H1 (cell line): ENCODE measurements around the gene ANK3. TPM values are rescaled to one million over a fixed set of nuclear protein-coding genes. Genes with fewer than 3 reads are reported as not detected.

Experiments used
- ATF3 ChIP-seq: IDR thresholded peaks from 2 replicates; pipeline ENCODE4 v1.6.1; 2011; ENCODE audit warnings: low read depth, mild to moderate bottlenecking, low read length; ENCODE audit not compliant: insufficient read depth
- CBX5 ChIP-seq: fragments of 300-800, 300-1000 bp; sonication (generic); IDR thresholded peaks from 2 replicates; pipeline ENCODE4 v1.7.1; 2016; ENCODE audit warnings: antibody characterized with exemption, low read length, low read depth
- EZH2 ChIP-seq: fragments of 200-600 bp; sonication (generic); IDR thresholded peaks from 2 replicates; pipeline ENCODE4 v1.7.1; 2012; ENCODE audit warnings: low read depth, mild to moderate bottlenecking, moderate library complexity, low read length, inconsistent platforms; ENCODE audit not compliant: severe bottlenecking
- JUN ChIP-seq: IDR thresholded peaks from 2 replicates; pipeline ENCODE4 v1.6.1; 2011; ENCODE audit warnings: low read depth, mild to moderate bottlenecking, improper control_type of control experiment, low read length
- MAFK ChIP-seq: IDR thresholded peaks from 2 replicates; pipeline ENCODE4 v1.6.1; 2012; ENCODE audit warnings: low read depth, mild to moderate bottlenecking, improper control_type of control experiment, low read length
- NANOG ChIP-seq: IDR thresholded peaks from 2 replicates; pipeline ENCODE4 v1.6.1; 2011; ENCODE audit warnings: low read length, low read depth, mild to moderate bottlenecking, inconsistent platforms; ENCODE audit not compliant: insufficient read depth, poor library complexity, severe bottlenecking
- SUZ12 ChIP-seq: fragments of 200-600 bp; sonication (generic); IDR thresholded peaks from 2 replicates; pipeline ENCODE4 v1.6.1; 2012; ENCODE audit warnings: mild to moderate bottlenecking, inconsistent platforms, low read length, moderate library complexity, mixed read lengths
- polyA plus RNA-seq, 7 experiments: library from polyadenylated mRNA; depleted of rRNA in 3 of 7; stranded (reverse) in 5 of 7; unstranded in 2 of 7; fragments of >200 nt in 5 of 7; fragments of 200-250 nt in 2 of 7; gene quantifications; 1 replicate in 5 of 7; 2 replicates in 1 of 7; 4 replicates in 1 of 7; pipeline versions ENCODE4 v1.2.1 to v1.2.3, GENCODE V29; 2011 to 2013; ENCODE audit warnings: missing spikeins in 2 of 7, mixed read lengths in 2 of 7
- total RNA-seq: library from RNA; stranded (reverse); fragmentation: NEBNext Ultra II Directional; extraction: Animal tissue kit (Norgen Biotek cat#: 25700); gene quantifications from 2 replicates; pipeline ENCODE4 v1.2.1, GENCODE V29; 2021

The ANK3 gene
- total and polyA plus RNA-seq, 2 of the 8 experiments (the other 6 are each of a cell fraction or from before 2014, with no cell fraction given): 18.1 to 67.9 TPM

GRCh38 chr10:60352105-60352504 lies 37.6 kb downstream of the ANK3 start (continued):
- TF ChIP-seq CBX5: no peak
- TF ChIP-seq SUZ12: no peak
- TF ChIP-seq EZH2: no peak
- no peak for TF ChIP-seq ATF3
- no peak for TF ChIP-seq NANOG
- no peak for TF ChIP-seq MAFK
- TF ChIP-seq JUN: no peak
